Ovary (tissue), 9 donors: ENCODE measurements around the gene ADAM10. TPM values are rescaled to one million over a fixed set of nuclear protein-coding genes. Genes with fewer than 3 reads are reported as not detected.

ENCODE experiments used
- DNase-seq, 5 donors: peaks; one replicate each; pipeline ENCODE4 v3.0.0-alpha.2; 2019 to 2020
- H3K27ac ChIP-seq, 2 donors: fragments of 200-600 bp; one replicate each; pipeline versions ENCODE4 v1.5.1 to v1.8.0; 2019 to 2022
- H3K27me3 ChIP-seq: fragments of 200-600 bp; one replicate; pipeline ENCODE4 v1.8.0; 2022
- H3K36me3 ChIP-seq: fragments of 200-600 bp; sonication (generic); one replicate; pipeline ENCODE4 v1.5.1; 2019
- H3K4me1 ChIP-seq: one replicate; pipeline ENCODE4 v1.8.1; 2013; ENCODE audit warnings: mild to moderate bottlenecking, moderate library complexity; ENCODE audit not compliant: insufficient read depth
- H3K4me3 ChIP-seq: fragments of 200-600 bp; sonication (generic); one replicate; pipeline ENCODE4 v1.5.1; 2017
- H3K9me3 ChIP-seq, 2 donors: fragments of 200-600 bp in 1 of 2; sonication (generic) in 1 of 2; one replicate each; pipeline versions ENCODE4 v1.5.1 to v1.8.1; 2013 to 2019; ENCODE audit warnings: mild to moderate bottlenecking in 1 of 2, moderate library complexity in 1 of 2
- EP300 ChIP-seq: sonication (generic); formaldehyde crosslinking; IDR thresholded peaks from one replicate; pipeline ENCODE4 v1.6.1; 2017; ENCODE audit warnings: antibody characterized with exemption
- POLR2A ChIP-seq: fragments of 450-650 bp; IDR thresholded peaks from one replicate; pipeline ENCODE4 v1.6.1; 2017; ENCODE audit warnings: antibody characterized with exemption, mild to moderate bottlenecking, moderate library complexity
- WGBS, 3 donors: extraction: QIAGEN DNeasy Blood & Tissue Kit in 1 of 3; methylation state at CpG; one replicate each; pipeline versions ENCODE4 v1.1.5 to v1.1.7; 2013 to 2017; 5-methylcytosine and 5-hydroxymethylcytosine counted together
- intact Hi-C, 4 donors: fragments of 100-400 bp; cut with DNase I; formaldehyde crosslinking; loops; one replicate each; pipeline versions ENCODE4 v1.11.0 to v1.15.1; 2022 to 2023
- polyA plus RNA-seq, 2 donors: library from polyadenylated mRNA; stranded (reverse); fragments of 200-250 nt in 1 of 2; fragments of 350-450 nt in 1 of 2; fragmentation: Illumina TruSeq in 1 of 2; extraction: RNeasy Lipid Tissue Mini Kit (QIAGEN cat#74804) in 1 of 2; gene quantifications; one replicate each; pipeline ENCODE4 v1.2.3, GENCODE V29; 2013 to 2014
- small RNA-seq: library from RNA; depleted of rRNA; stranded (forward); fragments of <200 nt; gene quantifications from one replicate; pipeline ENCODE3, GENCODE V24; 2016
- total RNA-seq, 7 donors: library from RNA; depleted of rRNA in 2 of 7; stranded (reverse); fragments of >200 nt in 2 of 7; fragmentation: NEBNext Ultra II Directional in 3 of 7; extraction: Animal tissue kit (Norgen Biotek cat#: 25700) in 3 of 7; gene quantifications; one replicate each; pipeline versions ENCODE4 v1.1.0 to v1.2.4, GENCODE V29; 2016 to 2023
- TF ChIP-seq, protein P1 (sequence below), 3 donors: fragments of 450-650 bp in 2 of 3; fragments of 200-600 bp in 1 of 3; IDR thresholded peaks; one replicate each; pipeline versions ENCODE4 v1.5.1 to v1.8.0; 2016 to 2022; ENCODE audit warnings: antibody characterized with exemption in 3 of 3, mild to moderate bottlenecking in 1 of 3
- donor health status: DM: no; HTN: no; CAD: no; lungs with moderate emphysema.
- donor health status: DM: no; HTN: no; CAD: no.
- donor health status: Bipolar disorder and iron deficiency.
- donor health status: DM: yes; HTN: yes; CAD: no.
- donor health status: DM: no; HTN: no; CAD: no.
- donor health status: DM: yes; HTN: yes; CAD: no.

Gene ADAM10
- total and polyA plus RNA-seq, 9 donors, result 23.2 to 86.4 (median 63.0) TPM

DNA sequence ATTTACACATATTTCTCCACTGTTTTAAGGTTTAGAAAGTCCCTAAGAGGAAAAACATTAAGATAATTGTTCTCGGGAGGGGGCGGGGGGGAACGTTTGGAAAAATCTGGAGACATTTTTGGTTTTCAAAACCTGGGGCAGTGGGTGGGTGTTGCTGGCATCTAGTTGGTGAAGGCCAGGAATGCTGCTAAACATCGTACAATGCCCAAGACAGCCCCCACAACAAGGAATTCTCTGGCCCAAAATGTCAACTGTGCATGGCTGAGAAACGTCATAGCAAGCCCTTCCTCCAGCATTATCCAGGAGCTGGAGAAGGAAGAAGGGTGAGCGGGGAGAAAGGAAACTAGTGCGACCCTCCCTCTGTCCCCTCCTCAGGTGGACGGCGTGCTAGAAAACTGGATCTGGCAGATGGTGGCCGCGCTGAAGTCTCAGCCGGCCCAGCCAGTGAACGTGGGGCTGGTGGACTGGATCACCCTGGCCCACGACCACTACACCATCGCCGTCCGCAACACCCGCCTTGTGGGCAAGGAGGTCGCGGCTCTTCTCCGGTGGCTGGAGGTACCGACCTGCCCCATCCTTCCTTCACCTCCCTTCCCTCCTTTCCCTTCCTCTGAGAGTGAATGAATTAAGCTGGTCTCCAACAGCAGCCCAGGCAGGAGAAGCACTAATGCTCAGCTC lies 208.0 kb downstream of the ADAM10 start:
- no peak overlapping the region for H3K27ac ChIP-seq

DNA sequence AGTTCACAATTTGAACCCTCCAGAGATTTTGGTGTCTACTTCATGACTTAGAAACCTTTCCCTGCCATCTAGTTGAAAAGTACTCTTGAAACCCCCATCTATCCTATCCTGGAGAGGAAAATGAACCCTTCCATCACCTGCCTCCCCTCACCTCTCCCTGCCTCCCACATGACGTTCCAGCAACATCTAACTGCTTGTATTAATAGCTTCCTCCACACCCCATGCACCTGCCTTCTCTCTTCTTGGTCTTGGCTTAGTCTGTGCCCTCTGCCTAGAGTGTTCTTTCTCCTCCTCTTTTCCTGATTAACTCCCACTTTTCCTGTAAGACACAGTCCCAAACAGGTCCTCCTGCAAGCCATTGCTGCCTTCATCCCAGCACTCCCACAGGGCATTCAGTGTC lies 210.0 kb downstream of the ADAM10 start:
- no peak for DNase-seq
- H3K4me3 ChIP-seq, result no peak overlapping the region
- H3K36me3 ChIP-seq, result no peaks in the 10 kb centered on the region
- WGBS, 3 donors, result 72 to 81% (median 75%) methylated on average over 1 of the region's 1 CpG
- H3K27me3 ChIP-seq, result no peaks in the 10 kb centered on the region
- H3K4me1 ChIP-seq, result no peaks in the 10 kb centered on the region
- H3K27ac ChIP-seq, result no peak overlapping the region
- TF ChIP-seq POLR2A (no peak), EP300 (no peak)
- TF ChIP-seq, protein P1, sequence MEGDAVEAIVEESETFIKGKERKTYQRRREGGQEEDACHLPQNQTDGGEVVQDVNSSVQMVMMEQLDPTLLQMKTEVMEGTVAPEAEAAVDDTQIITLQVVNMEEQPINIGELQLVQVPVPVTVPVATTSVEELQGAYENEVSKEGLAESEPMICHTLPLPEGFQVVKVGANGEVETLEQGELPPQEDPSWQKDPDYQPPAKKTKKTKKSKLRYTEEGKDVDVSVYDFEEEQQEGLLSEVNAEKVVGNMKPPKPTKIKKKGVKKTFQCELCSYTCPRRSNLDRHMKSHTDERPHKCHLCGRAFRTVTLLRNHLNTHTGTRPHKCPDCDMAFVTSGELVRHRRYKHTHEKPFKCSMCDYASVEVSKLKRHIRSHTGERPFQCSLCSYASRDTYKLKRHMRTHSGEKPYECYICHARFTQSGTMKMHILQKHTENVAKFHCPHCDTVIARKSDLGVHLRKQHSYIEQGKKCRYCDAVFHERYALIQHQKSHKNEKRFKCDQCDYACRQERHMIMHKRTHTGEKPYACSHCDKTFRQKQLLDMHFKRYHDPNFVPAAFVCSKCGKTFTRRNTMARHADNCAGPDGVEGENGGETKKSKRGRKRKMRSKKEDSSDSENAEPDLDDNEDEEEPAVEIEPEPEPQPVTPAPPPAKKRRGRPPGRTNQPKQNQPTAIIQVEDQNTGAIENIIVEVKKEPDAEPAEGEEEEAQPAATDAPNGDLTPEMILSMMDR (IDR thresholded peaks at IDR 0.05), result no peak
- H3K9me3 ChIP-seq, result no peaks in the 10 kb centered on the region
- intact Hi-C loops, result no loop called here

More for the DNA sequence above, 208.0 kb downstream of the ADAM10 start:
- no peaks in the 10 kb centered on the region for H3K9me3 ChIP-seq
- no peaks in the 10 kb centered on the region for H3K27me3 ChIP-seq
- 81 to 85% (median 83%) methylated on average over 22 of the region's 22 CpGs for WGBS, 3 donors
- intact Hi-C loops, result no loop called here
- no peak for DNase-seq
- H3K4me1 ChIP-seq, result no peaks in the 10 kb centered on the region
- TF ChIP-seq, protein P1 (IDR thresholded peaks at IDR 0.05), result no peak
- TF ChIP-seq POLR2A (no peak), EP300 (no peak)
- no peak overlapping the region for H3K4me3 ChIP-seq
- H3K36me3 ChIP-seq, result no peaks in the 10 kb centered on the region

DNA sequence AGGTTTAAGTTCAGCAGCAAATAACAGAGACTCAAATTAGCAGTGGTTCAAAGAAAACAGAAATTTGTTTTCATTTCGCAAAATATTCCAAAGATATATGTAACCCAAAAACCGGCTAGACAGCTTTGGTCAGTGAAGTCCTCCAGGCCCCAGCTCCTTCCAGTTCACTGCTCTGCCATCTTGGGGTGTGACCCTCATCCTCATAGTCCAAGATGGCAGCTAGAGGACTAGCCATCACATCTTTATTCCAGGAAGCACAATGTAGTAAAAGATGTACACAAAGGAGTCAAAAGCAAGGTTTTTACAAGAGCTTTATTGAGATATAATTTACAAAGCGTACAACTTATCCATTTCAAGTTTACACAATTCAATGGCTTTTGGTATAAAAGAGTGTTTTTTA lies 210.6 kb downstream of the ADAM10 start:
- Histone ChIP-seq H3K27ac (no peak overlapping the region), H3K4me3 (no peak overlapping the region), H3K9me3 (no peaks in the 10 kb centered on the region), H3K4me1 (no peaks in the 10 kb centered on the region), H3K36me3 (no peaks in the 10 kb centered on the region), H3K27me3 (no peaks in the 10 kb centered on the region)
- DNase-seq, result no peak
- intact Hi-C loops, result no loop called here
- 89 to 98% (median 96%) methylated on average over 3 of the region's 3 CpGs for WGBS, 3 donors
- no peak for TF ChIP-seq EP300
- no peak for TF ChIP-seq POLR2A
- TF ChIP-seq, protein P1 (IDR thresholded peaks at IDR 0.05), result no peak

Small RNA genes lying within 50 kb of the gene (small RNA-seq; reads per million reads assigned to genes)
- not detected for gene AC091046.1
- not detected for gene RF00012

Other genes with a start within 250 kb of the ADAM10 start
- gene MINDY2, start 21.6 kb upstream of the ADAM10 start, total RNA-seq, result 10 to 100 TPM; 13.0 to 32.6 (median 18.1) TPM
- 10 to 100 TPM in 1 of 2 donors, 1 to 10 TPM in 1; 5.7 to 10.0 TPM for gene MINDY2, start 21.6 kb upstream of the ADAM10 start, polyA plus RNA-seq
- gene SLTM, start 184.0 kb upstream of the ADAM10 start, total RNA-seq, result 10 to 100 TPM; 59.3 to 76.1 (median 68.0) TPM
- 10 to 100 TPM; 48.6 to 54.0 TPM for gene SLTM, start 184.0 kb upstream of the ADAM10 start, polyA plus RNA-seq
- gene RNF111, start 238.0 kb upstream of the ADAM10 start, total RNA-seq, result 10 to 100 TPM; 12.8 to 47.5 (median 29.3) TPM
- 10 to 100 TPM; 10.1 to 33.0 TPM for gene RNF111, start 238.0 kb upstream of the ADAM10 start, polyA plus RNA-seq